Activated B cell treated with CpG ODN at 0.5 μM for 24 hours (primary cell): ENCODE data around the gene ZNF844. TPM values are rescaled to one million over a fixed set of nuclear protein-coding genes. Genes with fewer than 3 reads are reported as not detected.

ENCODE experiments used
- ATAC-seq: fragments of 200-7000 bp; cut with Tn5 transposase; one replicate; pipeline ENCODE4 v1.10.0; 2021; ENCODE audit warnings: low read depth, mild to moderate bottlenecking, moderate library complexity
- CTCF ChIA-PET: fragments of 350-600 bp; sonication (Branson Sonifier 250); formaldehyde crosslinking; loops from one replicate; lab custom pipeline; 2021; ENCODE audit warnings: antibody characterized with exemption; lab: Charles Lee
- POLR2A ChIA-PET: fragments of 350-600 bp; sonication (Branson Sonifier 250); formaldehyde crosslinking; loops from one replicate; lab custom pipeline; 2021; ENCODE audit warnings: antibody characterized with exemption; lab: Charles Lee
- DNase-seq: peaks from one replicate; pipeline ENCODE4 v3.0.0; 2022
- H3K27ac Mint-ChIP-seq: one replicate; pipeline ENCODE4 v1.8.0; 2020; ENCODE audit warnings: mixed read lengths
- H3K27me3 Mint-ChIP-seq: one replicate; pipeline ENCODE4 v1.8.0; 2021; ENCODE audit warnings: mixed read lengths
- H3K36me3 Mint-ChIP-seq: one replicate; pipeline ENCODE4 v1.8.0; 2021; ENCODE audit warnings: low read depth, mixed read lengths
- H3K4me1 Mint-ChIP-seq: one replicate; pipeline ENCODE4 v1.8.0; 2021; ENCODE audit warnings: mixed read lengths
- H3K4me3 Mint-ChIP-seq: one replicate; pipeline ENCODE4 v1.8.0; 2020; ENCODE audit warnings: mild to moderate bottlenecking, mixed read lengths
- H3K9me3 Mint-ChIP-seq: one replicate; pipeline ENCODE4 v1.8.0; 2020; ENCODE audit warnings: mixed read lengths
- intact Hi-C: fragments of 100-400 bp; cut with micrococcal nuclease; formaldehyde crosslinking; loops from one replicate; pipeline ENCODE4 v1.15.1; 2024
- total RNA-seq: library from RNA; stranded (reverse); gene quantifications from 2 replicates; pipeline ENCODE4 v1.2.3, GENCODE V29; 2022
- TF ChIP-seq, protein P1 (sequence below): fragments of 200-600 bp; IDR thresholded peaks from one replicate; pipeline ENCODE4 v1.8.0; 2022; ENCODE audit warnings: antibody characterized with exemption, mild to moderate bottlenecking

Gene ZNF844
- total RNA-seq, 1 donor from 2014 or later = 27.7 TPM

DNA sequence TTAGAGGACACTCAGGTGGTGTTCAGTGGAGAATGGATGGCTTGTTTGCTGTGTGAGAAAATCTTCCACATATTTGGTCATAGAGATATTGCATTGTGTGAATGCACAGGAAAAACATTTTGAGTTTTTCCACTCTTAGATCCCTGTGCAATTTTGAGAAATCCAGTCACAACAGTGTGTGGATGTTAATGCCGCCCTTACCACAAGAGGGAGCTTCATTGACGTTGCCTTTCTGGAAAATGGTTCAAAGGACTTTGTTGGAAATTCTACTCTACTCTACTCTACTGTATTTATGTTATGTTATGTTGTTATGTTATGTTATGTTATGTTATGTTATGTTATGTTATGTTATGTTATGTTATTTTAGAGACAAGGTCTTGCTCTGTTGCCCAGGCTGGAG lies 62.2 kb downstream of the ZNF844 start:
- Mint-ChIP-seq H3K9me3 (peaks cover 4% of the 10 kb centered on the region), H3K27ac (no peak overlapping the region), H3K27me3 (no peaks in the 10 kb centered on the region), H3K4me3 (no peak overlapping the region), H3K4me1 (no peaks in the 10 kb centered on the region), H3K36me3 (peaks cover 9% of the 10 kb centered on the region)
- intact Hi-C loops = loop anchor here (1.0 kb wide), 1 partner anchor 221 kb away; no protein-coding TSS in a partner anchor
- no peak for DNase-seq
- ChIA-PET POLR2A (no interaction called here), CTCF (interaction anchor here (1.0 to 1.5 kb wide), 5 partner anchors 14 to 278 kb away, joined by 3 to 6 read pairs (median 4); partner anchors contain the start of genes ZNF20, ZNF439 and ZNF844)
- no peak for ATAC-seq
- TF ChIP-seq, protein P1, sequence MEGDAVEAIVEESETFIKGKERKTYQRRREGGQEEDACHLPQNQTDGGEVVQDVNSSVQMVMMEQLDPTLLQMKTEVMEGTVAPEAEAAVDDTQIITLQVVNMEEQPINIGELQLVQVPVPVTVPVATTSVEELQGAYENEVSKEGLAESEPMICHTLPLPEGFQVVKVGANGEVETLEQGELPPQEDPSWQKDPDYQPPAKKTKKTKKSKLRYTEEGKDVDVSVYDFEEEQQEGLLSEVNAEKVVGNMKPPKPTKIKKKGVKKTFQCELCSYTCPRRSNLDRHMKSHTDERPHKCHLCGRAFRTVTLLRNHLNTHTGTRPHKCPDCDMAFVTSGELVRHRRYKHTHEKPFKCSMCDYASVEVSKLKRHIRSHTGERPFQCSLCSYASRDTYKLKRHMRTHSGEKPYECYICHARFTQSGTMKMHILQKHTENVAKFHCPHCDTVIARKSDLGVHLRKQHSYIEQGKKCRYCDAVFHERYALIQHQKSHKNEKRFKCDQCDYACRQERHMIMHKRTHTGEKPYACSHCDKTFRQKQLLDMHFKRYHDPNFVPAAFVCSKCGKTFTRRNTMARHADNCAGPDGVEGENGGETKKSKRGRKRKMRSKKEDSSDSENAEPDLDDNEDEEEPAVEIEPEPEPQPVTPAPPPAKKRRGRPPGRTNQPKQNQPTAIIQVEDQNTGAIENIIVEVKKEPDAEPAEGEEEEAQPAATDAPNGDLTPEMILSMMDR = no peak

Other genes starting within 250 kb of the ZNF844 start
- 19.9 and 22.8 TPM in 2 replicates for gene ZNF439, start 216.0 kb upstream of the ZNF844 start, total RNA-seq
- gene ZNF69, start 176.9 kb upstream of the ZNF844 start, total RNA-seq = 2.1 and 2.3 TPM in 2 replicates
- 24.5 and 33.1 TPM in 2 replicates for gene ZNF700, start 139.6 kb upstream of the ZNF844 start, total RNA-seq
- 9.8 and 10.0 TPM in 2 replicates for gene ZNF763, start 99.7 kb upstream of the ZNF844 start, total RNA-seq
- gene ZNF433, start 29.1 kb upstream of the ZNF844 start, total RNA-seq = 6.9 and 8.6 TPM in 2 replicates
- 1.2 and 1.6 TPM in 2 replicates for gene ZNF878, start 11.8 kb upstream of the ZNF844 start, total RNA-seq
- gene ZNF20, start 75.6 kb downstream of the ZNF844 start, total RNA-seq = 4.2 and 8.5 TPM in 2 replicates
- gene ZNF625, start 92.0 kb downstream of the ZNF844 start, total RNA-seq = 6.5 and 8.1 TPM in 2 replicates
- gene ZNF136, start 98.4 kb downstream of the ZNF844 start, total RNA-seq = 20.4 and 24.6 TPM in 2 replicates
- 20.6 and 26.4 TPM in 2 replicates for gene ZNF44, start 230.2 kb downstream of the ZNF844 start, total RNA-seq